GM21526 (cell line): ENCODE data around the gene CORO1C.

Experiments used
- ATAC-seq: cut with Tn5 transposase; IDR thresholded peaks from one replicate; pipeline ENCODE4 v1.9.1; 2021; ENCODE audit warnings: moderate library complexity; ENCODE audit not compliant: unreplicated experiment, low FRiP score

CORO1C gene

GRCh38 chr12:108727868-108728735, 3.2 kb downstream of the CORO1C start:
- ATAC-seq, result no peak

- ATAC-seq, result no peak
Observed at GRCh38 chr12:108727161-108727560, 4.2 kb downstream of the CORO1C start.

- ATAC-seq, result no peak
Observed at GRCh38 chr12:108724890-108725151, 6.5 kb downstream of the CORO1C start.

GRCh38 chr12:108724054-108724889, 7.0 kb downstream of the CORO1C start:
- no peak for ATAC-seq

GRCh38 chr12:108722992-108723766, 8.1 kb downstream of the CORO1C start:
- ATAC-seq, result no peak

- ATAC-seq, result no peak
Observed at GRCh38 chr12:108722463-108722862, 8.9 kb downstream of the CORO1C start.

- no peak for ATAC-seq
Observed at GRCh38 chr12:108721824-108722223, 9.5 kb downstream of the CORO1C start.

GRCh38 chr12:108720757-108721514, 10.4 kb downstream of the CORO1C start:
- no peak for ATAC-seq

GRCh38 chr12:108717243-108717642, 14.1 kb downstream of the CORO1C start:
- no peak for ATAC-seq

GRCh38 chr12:108714866-108715265, 16.5 kb downstream of the CORO1C start:
- no peak for ATAC-seq

- no peak for ATAC-seq
Observed at GRCh38 chr12:108713471-108713870, 17.8 kb downstream of the CORO1C start.

GRCh38 chr12:108712925-108713203, 18.5 kb downstream of the CORO1C start:
- no peak for ATAC-seq

GRCh38 chr12:108712165-108712924, 19.0 kb downstream of the CORO1C start:
- ATAC-seq, result no peak

GRCh38 chr12:108711489-108712164, 19.7 kb downstream of the CORO1C start:
- no peak for ATAC-seq

- no peak for ATAC-seq
Observed at GRCh38 chr12:108709697-108710096, 21.6 kb downstream of the CORO1C start.

- ATAC-seq, result no peak
Observed at GRCh38 chr12:108704527-108704926, 26.8 kb downstream of the CORO1C start.

GRCh38 chr12:108702595-108703320, 28.6 kb downstream of the CORO1C start:
- no peak for ATAC-seq

GRCh38 chr12:108701779-108702441, 29.4 kb downstream of the CORO1C start:
- no peak for ATAC-seq
